ENCODE measurements around the gene HS3ST2.

Gene HS3ST2

DNA sequence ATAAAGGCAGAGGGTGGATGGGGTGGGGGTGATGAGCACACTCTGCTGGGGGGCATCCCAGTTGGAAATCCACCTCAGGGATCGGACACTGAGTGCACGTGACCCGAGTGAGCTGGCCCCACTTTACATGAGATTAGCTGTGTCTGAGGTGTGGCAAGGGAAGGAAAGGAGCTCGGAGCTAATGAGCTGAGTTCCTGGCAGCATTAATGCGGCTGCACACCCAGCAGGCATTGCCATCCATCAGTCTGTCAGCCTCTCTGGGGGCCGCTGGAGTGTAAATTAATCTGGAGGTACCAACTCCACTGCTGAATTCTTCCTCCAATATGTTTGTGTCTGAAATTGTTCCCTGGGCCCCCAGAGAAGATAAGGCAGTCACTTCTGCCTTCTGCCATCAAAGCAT lies 65.5 kb downstream of the HS3ST2 start:
- no peak for DNase-seq (ENCODE audit: low spot score)

DNA sequence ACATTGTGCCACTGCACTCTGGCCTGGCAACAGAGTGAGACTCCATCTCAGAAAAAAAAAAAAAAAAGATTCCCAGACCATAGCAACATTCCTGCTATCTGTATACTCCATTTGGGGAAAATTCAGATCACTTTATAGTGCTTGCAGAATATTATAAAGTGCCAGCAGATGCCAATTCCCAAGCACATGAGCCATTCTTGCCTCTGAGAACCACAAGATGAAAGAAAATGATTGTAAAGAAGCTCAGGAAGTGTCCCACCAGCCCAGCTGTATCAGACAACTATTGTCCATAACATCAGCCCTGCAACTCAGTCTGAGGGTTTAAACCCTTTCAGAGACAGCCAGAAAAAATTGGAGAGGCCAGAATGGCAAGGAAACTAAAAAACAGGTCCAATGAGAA lies 69.0 kb downstream of the HS3ST2 start:
- no peak for DNase-seq (ENCODE audit: low spot score)

DNA sequence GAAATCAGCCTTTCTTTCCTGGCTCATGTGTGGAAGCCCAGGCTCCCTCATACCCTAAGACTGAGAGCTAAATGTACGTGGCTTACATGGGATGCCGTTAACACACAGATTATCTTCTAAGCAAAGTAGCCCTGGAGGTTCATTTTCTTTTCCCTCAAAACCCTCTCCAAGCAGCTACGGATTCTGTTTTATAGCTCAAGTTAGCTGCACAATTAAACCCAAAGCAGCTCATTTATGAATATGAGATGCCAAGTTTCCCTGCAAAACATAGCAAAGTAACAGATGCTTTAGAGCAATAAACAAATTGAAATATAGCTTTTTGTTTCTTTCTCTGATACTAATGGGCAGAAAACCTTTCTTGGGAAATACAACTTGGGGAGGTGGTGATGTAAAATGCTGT lies 72.0 kb downstream of the HS3ST2 start:
- no peak for DNase-seq (ENCODE audit: low spot score)

DNA sequence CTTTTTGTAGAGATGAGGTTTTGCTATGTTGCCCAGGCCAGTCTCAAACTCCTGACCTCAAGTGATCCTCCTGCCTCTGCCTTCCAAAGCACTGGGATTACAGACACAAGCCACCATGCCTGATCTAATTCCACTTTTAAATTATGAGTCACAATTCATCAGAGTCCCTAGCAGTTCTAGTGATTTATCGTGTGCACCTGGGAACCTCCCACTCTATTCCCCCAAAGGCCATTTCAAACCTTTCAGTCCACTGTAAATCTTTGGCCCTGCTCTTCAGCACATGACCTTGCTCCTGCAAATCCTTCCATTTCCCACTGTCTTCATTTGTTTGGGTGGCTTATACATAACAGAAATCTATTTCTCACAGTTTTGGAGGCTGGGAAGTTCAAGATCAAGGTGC lies 73.0 kb downstream of the HS3ST2 start:
- DNase-seq (ENCODE audit: low spot score) = no peak

DNA sequence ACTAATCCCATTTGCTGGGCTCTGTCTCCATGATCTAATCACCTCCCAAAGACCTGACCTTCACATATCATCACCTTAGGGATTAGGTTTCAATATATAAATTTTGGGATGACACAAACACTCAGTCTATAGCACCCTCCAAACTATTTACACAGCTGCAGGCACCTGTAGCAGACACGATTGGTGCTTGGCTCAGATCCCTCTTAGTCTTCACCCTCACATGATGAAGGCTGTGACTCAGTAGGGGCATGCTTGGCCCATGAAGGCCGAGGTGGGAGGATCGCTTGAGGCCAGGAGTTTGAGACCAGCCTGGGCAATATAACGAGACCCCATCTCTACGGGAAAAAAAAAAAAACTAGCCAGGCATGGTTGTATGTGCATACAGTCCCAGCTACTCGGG lies 73.5 kb downstream of the HS3ST2 start:
- DNase-seq (ENCODE audit: low spot score) = no peak

DNA sequence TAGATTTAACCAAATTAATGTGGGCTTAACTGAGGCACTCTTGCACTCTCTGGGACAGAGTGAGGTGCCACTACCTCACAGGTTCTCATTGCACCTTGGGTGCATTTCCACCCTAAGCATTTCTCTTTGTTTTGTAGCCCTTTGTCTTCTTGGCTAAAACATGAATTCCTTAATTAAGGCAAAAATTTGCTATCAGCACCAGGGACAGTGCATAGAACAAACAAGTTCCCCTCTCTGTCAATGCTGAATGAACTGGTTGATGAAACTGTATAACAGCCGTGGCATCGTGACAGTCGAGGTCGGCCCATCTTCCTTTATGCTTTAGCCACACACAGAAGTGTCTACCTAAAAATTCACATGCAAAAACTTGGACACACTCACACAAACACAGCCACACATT lies 74.8 kb downstream of the HS3ST2 start:
- no peak for DNase-seq (ENCODE audit: low spot score)

DNA sequence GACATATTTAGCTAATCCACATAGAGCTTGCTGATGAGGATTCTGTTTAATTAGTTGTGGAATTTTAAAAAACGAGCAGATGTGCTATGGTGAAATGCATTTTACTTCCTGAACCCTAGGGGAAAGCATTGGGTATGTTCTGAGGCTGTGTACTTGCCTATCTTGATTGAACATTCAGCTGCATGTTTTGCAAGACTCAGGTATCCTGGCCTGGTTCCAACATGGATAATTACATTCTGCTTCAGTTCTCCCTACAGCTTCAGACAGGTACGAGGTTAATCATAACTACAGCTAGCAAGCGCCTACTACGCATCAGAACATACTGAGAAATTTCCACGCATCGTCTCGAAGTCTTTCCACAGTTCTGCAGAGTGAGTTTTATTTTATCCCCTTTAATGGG lies 77.0 kb downstream of the HS3ST2 start:
- no peak for DNase-seq (ENCODE audit: low spot score)

DNA sequence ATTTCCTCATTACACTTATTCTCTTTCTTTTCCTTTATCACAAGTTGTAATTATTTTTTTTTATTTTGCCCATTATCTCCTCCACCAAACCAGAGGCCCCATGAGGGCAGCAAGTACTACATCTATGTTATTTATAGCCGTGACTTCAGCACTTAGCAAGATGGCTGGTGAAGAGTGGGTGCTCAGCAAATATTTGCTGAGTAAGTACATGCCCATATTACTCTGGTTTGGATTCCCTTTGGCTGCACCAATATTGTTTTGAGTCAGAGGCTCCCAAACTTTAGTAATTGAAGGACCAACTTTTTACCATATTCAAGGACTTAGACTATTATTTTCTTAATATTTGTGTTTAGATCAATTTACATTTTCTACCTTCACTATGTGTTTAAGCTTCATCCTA lies 83.2 kb downstream of the HS3ST2 start:
- DNase-seq (ENCODE audit: low spot score) = no peak

DNA sequence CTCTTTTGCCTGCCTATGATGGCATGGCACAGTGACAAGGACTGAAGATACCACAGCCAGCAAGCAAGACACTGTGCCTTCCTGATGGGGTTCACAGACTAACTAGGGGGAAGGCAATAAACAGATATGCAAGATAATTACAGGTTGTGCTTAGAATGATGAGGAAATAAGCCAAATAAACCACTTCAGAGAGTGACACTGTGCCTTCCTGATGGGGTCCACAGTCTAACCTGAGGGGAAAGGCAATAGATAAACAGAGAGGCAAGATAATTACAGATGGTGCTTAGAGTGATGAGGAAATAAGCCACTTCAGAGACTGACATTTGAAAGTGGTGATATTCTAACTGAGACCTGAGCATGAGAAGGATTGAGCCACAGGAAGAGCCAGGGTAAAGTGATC lies 84.2 kb downstream of the HS3ST2 start:
- DNase-seq (ENCODE audit: low spot score) = no peak

DNA sequence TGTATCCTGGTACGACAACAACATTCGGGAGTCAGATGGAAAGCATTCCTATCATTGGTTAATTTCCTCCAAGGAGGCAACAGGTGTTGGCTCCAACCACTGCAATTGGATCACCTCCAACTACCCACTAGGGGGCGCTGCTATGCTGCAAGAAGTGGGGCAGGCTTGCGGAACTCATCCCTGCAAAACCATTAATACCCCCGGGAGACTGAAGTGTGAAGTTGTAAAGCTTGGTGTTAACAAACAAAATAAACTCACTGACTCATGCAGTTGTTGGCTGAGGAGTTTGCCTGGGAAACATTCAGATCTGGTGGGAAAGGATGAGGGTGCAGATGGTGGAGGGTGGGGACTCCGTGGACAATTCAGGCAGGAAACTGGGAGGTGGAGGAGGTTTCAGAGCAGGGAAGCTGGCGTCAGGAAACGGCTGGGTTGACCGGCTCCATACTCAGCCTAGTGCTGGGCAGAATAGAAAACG lies 84.9 kb downstream of the HS3ST2 start:
- DNase-seq (ENCODE audit: low spot score) = peak; percentile 86

DNA sequence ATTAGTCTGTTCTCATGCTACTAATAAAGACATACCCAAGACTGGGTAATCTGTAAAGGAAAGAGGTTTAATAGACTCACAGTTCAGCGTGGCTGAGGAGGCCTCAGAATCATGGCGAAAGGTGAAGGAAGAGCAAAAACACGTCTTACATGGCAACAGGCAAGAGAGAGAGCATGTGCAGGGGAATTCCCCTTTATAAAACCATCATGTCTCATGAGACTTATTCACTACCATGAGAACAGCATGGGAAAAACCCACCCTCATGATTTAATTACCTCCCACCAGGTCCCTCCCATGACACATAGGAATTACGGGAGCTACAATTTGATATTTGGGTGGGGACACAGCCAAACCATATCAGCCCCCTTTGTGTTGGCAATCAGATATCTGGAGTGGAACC lies 85.6 kb downstream of the HS3ST2 start:
- peak; percentile 26 for DNase-seq (ENCODE audit: low spot score)

DNA sequence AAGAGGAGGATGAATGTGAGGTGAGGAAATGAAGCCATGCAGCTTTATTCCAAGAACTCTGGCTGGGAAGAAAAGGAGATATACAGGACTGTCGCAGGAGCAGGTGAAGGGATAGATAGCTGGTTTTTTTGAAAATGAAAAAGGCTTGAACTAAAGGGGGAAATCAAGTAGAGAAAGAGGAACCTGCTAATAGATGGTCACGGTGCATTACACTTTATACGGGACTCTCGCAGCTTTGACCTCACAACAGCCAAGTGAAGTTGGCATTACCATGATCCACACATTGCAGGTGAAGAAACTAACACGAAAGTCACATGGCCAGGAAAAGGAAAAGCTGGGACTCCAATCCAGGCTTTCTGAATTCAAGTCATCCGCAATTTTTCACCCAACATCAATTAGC lies 86.9 kb downstream of the HS3ST2 start:
- no peak for DNase-seq (ENCODE audit: low spot score)

DNA sequence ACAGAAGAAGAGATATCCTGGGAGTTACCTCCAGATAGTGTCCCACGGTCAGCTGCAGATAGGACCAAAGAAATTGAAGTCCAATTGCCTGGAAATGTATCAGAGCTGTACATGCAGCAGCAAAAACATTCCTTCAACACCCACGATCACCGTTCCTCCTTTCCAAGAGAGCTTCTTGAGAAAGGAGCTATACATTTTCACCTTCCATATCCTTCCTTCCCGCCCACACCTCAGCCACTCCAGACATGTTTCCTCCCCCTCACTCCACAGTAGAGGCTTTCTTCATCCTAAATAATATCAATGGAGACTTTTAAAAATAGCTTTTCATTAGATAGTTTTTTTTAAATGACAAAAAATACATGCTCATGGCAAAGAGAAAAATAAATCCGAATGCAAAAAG lies 87.6 kb downstream of the HS3ST2 start:
- no peak for DNase-seq (ENCODE audit: low spot score)

DNA sequence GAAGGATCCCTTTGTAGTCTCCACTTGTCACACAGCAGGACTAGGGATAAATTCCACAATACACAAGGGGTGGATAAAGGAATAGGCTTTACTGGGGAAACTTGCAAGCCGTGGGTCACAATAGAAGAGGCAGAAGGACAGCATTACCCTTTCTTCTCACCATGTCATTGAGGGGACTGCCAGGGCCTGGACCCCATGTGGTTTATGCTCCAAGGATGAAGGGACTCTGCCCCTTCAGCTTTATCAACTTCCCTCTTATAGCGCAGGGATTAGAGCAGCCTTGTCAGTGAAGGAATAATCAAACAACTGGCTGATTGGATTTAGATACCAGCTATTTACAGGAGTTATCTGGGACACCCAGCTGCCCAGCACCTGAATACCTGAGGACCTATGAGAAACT lies 89.8 kb downstream of the HS3ST2 start:
- DNase-seq (ENCODE audit: low spot score) = no peak

DNA sequence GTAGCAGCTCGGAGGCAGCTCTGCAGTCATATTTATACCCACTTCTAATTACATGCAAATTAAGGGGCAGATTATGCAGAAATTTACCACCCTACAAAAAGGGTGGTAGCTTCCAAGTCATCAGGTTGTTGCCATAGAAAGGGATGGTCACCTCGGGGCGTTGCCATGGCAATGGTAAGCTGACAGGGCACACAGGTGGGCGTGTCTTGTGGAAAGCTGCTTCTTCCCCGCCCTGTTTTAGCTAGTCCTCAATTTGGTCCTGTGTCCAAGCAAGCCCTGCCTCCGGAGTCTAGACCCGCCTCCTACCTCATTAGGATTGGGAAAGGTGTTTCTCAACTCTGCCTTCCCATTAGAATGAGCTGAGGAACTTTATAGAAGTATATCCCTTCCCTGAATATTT lies 98.7 kb downstream of the HS3ST2 start:
- no peak for DNase-seq (ENCODE audit: low spot score)

DNA sequence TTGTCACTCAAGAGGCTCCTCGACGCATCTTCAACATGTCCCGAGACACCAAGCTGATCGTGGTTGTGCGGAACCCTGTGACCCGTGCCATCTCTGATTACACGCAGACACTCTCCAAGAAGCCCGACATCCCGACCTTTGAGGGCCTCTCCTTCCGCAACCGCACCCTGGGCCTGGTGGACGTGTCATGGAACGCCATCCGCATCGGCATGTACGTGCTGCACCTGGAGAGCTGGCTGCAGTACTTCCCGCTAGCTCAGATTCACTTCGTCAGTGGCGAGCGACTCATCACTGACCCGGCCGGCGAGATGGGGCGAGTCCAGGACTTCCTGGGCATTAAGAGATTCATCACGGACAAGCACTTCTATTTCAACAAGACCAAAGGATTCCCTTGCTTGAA lies 101.0 kb downstream of the HS3ST2 start:
- DNase-seq (ENCODE audit: low spot score) = no peak

DNA sequence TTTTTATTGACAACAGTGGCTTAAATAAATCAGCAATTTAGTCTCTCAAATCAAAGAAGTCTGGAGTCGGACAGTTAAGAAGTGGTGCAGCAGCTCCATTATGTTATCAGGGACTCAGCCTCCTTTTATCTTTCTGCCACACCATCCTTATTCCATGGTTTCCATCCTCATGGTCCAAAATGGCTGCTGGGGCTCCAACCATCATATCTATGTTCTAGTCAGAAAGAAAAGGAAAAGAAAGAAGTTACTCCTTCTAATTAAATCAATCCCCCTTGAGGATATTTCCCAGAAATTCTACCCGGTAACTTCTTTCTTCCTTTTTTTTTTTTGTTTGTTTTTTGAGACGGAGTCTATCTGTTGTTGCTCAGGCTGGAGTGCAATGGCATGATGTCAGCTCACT lies 109.5 kb downstream of the HS3ST2 start:
- DNase-seq (ENCODE audit: low spot score) = no peak

DNA sequence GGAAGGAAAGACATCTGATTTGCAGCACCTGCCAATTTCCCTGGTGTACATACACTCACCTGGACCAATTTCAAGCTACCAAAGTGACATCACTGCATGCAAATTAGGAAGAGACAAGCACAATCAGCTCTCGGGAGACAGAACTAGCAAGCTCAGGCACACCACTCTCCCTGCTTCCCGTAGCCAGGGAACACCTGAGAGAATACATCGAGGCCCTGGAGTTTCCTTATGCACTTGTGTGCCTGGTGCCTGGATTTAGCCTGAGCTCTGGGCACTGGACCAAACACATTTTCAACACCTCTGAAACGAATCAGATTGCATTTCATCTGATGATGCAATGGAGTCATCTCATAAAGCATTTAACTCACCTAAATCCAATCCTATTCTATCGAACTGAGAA lies 110.5 kb downstream of the HS3ST2 start:
- no peak for DNase-seq (ENCODE audit: low spot score)

DNA sequence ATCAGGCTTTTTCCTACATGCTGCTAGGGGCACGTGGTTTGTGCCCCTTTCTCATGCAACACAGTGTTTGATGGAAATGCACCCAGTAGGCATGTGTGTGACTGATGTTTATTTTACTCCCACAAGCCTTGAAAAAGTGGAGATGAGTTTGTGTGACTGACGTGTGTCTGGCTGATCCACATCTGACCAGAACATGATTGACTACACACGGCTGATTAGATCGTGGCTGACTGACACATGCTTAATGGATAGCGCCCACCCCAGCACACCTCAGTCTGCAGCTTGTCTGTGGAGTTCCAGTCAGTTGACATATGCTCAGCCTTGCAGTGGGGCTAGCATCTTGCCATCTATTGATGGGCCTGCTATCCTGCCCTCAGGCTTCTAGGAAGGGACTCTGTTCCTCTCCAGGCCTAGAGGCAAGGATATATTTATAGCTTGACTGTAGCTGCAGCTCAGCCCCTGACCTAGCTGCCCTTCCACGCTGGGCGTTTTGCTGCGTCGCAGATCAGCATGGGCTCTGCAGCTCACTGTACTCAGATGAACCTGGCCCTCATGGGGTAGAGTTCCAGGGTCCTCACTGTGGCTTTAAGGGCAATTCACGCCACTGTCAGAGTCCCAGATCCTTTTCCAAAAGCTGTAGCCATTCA lies 112.3 kb downstream of the HS3ST2 start:
- DNase-seq (ENCODE audit: low spot score) = no peak

DNA sequence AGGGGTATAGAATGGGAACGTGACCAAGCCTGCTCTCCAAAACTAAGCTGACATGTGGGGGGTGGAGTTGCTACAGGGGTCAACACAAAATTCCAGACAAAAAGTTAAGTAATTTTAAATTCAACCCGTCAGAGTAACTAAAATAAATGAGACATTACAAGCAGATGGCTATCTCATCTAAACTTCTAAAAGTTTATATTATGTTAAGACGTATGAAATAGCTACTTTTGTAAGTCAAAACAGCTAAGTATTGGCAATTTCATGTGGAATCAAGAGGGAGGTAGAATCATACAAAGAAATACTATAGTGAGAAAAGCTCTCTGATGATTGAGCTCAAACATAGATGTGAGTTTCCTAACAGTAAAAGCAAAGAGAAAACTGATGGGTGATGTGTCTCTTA lies 113.3 kb downstream of the HS3ST2 start:
- no peak for DNase-seq (ENCODE audit: low spot score)

DNA sequence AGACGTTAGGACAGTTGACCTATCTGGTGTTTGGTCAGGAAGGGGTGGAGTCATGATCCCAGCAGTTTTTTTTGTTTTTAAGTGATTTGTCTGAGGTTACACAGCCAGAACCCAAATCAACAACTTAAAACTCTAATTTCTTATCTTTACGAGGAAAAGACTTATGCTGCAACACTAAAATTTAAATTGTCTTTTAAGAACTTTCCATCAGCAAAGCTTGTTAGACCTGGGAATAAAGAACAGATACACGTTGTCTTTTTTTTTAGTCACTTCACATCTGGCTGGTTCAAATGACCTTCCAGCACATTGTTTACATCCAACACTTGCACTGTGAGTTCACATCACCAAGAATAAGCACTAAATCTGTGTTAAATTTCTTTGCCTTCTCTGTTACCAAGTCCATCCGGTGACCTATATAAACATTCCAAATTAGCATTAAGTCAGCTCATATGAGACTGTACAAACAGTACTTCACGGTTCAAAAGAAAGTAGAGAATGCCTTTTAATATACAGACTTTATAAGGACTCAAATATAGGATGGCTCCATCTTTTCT lies 115.0 kb downstream of the HS3ST2 start:
- DNase-seq (ENCODE audit: low spot score) = no peak

DNA sequence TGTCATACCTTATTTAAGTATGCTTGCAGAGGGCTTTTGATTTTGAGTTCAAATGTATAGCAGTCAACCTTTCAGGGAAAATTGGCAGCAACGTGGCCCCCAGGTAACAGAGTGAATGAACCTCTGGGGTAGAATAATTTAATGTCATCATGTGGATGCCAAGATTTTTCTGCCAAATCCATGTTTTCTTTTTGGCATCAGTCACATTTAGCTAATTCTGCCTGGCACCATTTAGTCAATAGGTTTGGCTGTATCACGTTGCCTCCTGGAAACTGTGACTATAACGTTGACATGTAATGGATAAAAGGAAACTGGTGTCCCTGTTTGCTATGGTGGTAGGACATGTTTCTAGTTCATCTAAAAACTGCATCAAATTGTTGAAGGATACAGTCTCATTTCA lies 115.5 kb downstream of the HS3ST2 start:
- DNase-seq (ENCODE audit: low spot score) = no peak

DNA sequence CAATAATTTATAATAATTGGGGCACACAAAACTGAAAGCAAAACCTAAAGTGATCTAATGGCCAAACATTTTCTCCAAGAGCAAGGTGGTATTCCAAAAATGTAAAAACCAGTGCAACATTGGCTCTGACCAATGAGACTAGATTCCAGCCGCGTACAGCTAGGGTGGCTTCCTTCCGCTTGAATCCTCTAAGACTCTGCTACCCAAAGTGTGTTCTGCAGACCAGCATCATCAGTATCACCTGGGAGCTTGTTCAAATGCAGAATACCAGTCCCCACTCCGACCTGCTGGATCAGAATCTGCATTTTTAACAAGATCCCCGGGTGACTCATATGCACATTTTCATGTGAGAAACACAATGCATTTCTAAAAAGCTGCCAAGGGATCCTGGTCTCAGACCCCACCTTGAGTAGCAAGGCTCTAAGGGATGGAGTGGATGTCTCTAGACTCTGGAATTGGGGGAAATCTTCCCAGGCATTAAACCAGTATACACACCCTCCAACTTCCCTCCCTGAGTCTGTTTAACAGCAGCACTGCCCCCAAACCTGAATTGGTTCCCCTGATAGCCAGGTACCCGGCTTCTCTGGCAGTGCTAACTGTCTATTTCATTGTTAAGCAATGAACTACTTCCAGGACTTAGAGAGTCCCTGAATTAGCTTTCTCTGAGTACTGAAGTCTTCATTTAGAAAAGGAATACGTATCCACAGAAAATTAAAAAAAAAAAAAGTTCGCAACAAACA lies 118.2 kb downstream of the HS3ST2 start:
- DNase-seq (ENCODE audit: low spot score) = no peak

DNA sequence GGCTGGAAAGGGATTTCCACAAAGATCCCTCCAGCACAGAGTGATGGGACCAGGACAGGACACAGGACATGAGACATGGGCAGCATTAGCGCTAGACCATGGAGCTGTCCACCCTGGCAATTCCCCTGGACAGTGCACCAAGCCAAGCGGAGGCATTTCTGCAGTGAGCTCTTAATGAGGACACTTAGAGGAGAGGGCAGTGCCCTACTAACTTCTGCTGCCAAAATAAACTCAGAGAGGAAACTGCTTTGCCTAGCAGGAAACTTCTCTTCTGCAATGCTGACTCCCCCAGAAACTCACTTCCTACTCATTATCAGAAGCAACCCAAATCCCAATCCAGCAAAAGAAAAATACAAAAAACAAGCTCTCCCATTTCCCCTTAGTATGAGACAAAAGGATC lies 119.2 kb downstream of the HS3ST2 start:
- no peak for DNase-seq (ENCODE audit: low spot score)
